Mammary epithelial cell (primary cell): ENCODE measurements around the gene KCNN3.

Experiments
- CTCF ChIP-seq, 2 donors: IDR thresholded peaks in 1 of 2; conservative IDR thresholded peaks in 1 of 2; 2 replicates each; pipeline ENCODE4 v1.5.1; 2011 to 2012; ENCODE audit warnings: inconsistent platforms in 2 of 2, low read length in 2 of 2, mild to moderate bottlenecking in 2 of 2, control low read depth in 1 of 2, low read depth in 1 of 2; ENCODE audit not compliant: insufficient read depth in 1 of 2; ENCODE audit errors: extremely low read depth in 1 of 2
- EZH2 ChIP-seq: IDR thresholded peaks from 2 replicates; pipeline ENCODE4 v1.6.1; 2012; ENCODE audit warnings: low read length, inconsistent platforms, borderline replicate concordance

GRCh38 chr1:154910851-154911250 is 40.8 kb upstream of the KCNN3 start:
- no peak for TF ChIP-seq EZH2
- TF ChIP-seq CTCF (conservative IDR thresholded peaks at IDR 0.05 in 1 of 2, IDR thresholded peaks at IDR 0.05 in 1 of 2; ENCODE audit: extremely low read depth in 1 of 2, insufficient read depth in 1 of 2, low read depth in 1 of 2, low read length in 2 of 2) = no peak
